Suppressor macrophage treated with lipopolysaccharide for 4 hours (primary cell): ENCODE results near the gene TBL1XR1.
A peak's percentile ranks its signal among the peaks of the same experiment; 100 is the strongest.
"Not testable (repeated sequence)": the region's sequence is repeated elsewhere in the genome, so short reads cannot be mapped to it uniquely, and the experiment has no call there.

ENCODE experiments used
- DNase-seq: peaks from one replicate; pipeline ENCODE4 v3.0.0-alpha.2; 2020

TBL1XR1 gene

DNA sequence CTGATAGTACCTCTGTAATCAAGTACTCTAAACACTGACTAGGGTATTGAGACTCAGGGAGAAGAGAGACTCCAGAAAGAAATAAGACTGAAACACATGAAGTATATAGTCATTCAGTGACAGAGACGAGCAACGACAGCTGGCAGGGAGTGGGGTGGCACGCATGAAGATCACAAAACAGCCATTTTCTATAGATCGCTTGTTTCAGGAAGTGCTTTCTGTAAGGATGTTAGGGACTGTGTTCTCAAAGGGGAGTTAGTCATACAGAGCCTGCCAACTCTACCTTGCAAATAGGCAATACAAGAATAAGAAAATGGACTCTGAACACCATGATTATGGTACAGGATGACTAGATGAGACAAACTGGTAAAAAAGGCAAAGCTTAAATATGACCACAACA lies 139.5 kb downstream of the TBL1XR1 start:
- DNase-seq: no peak

DNA sequence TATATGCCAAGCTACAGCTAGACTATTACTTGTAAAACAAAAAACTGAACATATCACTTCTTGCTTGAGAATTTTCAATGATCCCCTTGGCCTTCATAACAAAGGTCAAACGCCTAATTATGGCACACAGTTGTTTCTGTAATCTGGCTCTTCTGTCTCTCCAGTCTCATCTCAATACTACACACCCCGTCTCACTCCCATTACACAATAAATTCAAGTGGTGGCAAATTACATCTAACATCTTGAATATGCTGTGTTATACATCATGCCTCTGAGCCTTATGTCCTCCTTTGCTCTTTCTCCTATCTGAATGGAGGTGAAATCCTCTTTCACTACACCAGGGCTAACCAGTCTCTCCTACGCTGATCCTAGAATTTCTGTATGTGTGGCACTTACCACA lies 140.4 kb downstream of the TBL1XR1 start:
- DNase-seq: no peak

DNA sequence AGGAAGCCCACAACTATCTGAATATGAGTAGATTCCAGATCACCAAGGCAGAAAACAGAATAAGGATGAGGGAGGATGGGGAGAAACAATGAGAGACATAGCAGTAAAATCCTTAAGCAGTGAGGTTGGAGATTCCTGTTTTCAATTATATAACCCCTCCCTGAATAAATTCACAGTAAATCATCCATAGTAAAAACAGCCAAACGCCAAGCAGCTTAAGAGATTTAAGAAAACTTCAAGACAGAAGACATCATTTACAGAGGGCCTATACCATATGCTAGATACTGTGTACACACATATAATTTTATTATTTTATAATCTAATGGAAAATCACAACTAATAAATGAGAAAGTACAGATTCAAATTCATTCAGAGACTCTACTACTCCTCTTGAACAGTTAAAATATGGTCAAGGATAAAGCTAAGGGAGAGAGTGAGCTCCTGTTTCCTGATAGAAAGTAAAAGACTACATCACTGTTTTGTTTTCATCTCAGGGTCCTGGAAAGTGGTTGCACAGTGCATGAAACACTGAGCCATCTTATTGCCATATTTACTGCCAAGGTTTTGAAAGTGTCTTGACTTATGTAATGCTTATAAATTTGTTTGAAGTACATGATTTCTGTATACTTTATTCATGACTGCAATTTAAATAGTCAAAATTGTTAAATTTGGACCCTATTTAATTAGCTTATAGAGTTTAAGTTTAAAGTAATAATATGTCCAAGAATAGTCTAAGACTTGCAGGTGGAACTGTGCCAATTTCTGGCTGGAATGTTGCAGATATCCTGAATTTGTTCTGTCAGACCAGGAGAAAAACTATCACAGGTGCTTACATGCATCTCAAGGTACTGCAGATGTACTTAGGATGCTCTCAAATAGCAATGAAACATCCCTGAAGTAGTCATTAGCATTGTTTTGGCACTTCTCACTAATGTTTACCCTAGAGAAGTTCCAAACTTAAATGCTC lies 141.4 kb downstream of the TBL1XR1 start:
- peak; percentile 16 for DNase-seq

DNA sequence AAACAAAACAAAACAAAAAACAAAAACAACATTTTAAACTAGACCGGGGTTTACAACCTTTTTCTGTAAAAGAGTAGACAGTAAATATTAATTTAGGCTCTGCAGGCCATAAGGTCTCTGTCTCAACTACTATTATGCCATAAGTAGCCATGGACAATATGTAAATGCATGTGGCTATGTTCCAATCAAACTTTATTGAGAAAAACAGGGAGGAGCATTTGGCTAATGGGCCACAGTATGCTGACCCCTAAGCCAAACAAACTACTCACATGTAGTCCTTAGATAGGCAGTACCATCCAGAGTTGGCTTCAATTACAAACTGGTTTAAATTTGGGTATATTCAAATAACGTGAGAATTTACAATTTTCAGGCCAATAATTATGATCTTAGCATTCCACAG lies 144.2 kb downstream of the TBL1XR1 start:
- no peak for DNase-seq

DNA sequence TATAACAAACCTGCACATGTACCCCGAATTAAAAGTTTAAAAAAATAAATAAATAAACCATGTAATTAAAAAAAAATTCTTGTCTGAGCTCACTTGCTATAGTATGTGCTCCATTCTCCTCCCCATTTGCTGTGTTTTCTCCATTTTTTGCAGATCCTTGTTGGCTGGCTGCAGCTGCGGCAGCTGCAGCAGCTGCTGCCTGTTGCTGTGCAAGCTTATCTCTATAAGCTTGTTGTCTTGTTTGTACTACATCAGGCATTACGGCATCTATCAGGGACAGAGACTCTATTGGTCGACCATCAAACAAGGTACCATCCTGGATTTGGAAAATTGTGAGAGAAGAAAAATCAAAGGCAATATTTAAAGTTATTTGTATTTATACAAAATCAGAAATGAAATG lies 145.9 kb downstream of the TBL1XR1 start:
- no peak for DNase-seq

DNA sequence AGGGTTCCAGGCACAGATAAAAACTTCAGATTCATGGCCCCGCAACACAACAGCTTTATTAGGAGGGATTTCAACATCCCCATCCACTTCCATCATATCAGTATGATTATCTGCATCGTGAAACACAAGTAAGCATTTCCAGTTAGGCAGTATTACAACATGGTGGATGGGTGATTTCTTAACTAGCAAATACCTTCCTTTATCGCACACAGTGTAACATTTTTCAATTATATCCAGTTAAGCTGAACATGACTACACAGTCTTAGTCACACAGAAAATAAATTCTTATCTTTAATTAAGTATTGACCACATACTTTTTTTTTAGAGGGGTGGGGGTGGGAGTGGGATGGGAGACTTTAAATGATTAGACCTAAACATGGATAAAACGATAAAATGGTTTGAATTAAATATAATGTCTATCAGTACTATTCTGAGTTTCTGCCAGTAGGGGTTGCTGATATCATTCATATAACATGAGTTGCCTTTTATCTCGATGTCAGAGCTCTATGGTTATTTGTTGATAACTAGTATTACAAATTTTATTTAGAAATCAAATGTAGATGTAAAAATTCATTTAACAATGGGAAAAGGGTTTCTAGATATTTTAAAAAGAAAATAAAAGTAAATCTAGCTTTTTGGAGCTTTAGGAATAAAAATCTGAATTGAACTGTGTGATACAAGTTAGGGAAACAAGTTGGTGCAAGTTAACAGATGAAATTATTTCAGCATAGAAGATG lies 146.6 kb downstream of the TBL1XR1 start:
- peak; percentile 70 for DNase-seq

DNA sequence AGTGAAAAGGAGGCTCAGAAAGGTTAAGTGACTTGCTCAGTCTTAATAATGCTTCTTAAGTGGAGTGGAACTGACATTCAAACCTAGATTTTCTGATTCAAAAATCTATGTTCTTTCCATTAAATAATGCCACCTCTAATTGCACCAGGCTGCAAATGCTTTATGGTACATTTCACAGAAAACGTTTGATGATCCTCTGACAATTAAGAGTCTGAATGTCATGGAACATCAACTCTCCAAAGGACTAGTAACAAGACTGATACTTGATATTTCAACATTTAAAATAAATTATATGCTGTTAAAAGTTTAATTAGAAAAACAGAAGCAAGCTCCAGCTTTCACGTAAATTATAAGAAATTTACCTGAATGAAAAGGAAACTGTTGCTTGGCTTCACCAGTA lies 151.5 kb downstream of the TBL1XR1 start:
- DNase-seq: no peak

DNA sequence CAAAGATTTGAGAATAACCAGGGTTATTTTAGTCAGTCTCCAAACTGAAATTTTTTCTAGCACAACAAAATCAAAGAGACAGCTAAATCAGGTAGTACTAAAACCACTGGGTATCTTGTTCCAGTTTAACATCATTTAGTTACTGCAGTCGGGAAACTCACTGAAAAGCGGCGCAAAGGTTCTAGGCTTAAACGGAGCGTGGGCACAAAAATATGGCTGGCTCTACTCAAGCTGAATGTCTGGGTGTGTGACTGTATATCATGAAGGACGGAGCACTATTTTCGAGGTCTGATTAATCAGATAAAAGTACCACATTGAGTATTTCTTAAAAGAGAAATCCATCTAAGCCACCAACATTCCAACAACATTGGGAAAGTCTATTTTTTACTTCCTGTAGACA lies 152.1 kb downstream of the TBL1XR1 start:
- no peak for DNase-seq

DNA sequence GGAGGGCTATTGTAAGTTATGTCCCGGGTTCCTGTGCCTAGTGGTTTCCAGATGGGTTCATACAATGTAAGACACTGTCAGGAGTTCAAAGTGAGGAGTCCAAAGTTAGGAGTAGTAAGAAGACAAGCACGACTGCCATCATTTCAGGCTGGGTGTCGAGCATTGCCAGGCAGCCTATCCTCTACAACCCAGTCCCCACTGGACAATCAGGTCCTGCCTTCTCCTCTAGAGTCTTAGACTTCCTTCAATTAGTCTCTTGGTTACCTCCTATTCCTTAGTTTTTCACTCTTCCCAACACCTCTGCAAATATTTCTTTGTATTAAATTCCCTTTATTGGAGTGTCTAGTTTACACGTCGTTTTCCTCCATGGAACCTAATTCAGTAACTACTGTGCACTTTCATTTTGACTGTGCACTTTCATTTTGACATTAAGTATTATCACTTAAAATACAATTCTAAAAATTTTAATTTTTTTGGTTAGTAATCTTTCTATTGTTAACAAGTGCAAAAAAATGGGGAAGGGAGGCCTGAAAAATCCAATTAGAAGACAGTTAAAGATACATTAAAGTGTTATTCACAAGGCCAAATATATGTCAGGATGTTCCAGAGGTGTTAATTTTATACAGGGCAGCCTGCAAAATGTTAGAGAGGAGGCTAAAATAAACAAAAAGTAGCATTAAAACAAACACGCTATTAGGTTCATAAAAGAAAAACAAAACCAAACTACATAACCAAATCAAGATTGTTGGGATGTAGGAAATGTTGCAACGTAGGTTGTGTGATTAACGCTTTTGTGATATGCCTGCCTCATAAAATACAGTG lies 155.3 kb downstream of the TBL1XR1 start:
- no peak for DNase-seq

DNA sequence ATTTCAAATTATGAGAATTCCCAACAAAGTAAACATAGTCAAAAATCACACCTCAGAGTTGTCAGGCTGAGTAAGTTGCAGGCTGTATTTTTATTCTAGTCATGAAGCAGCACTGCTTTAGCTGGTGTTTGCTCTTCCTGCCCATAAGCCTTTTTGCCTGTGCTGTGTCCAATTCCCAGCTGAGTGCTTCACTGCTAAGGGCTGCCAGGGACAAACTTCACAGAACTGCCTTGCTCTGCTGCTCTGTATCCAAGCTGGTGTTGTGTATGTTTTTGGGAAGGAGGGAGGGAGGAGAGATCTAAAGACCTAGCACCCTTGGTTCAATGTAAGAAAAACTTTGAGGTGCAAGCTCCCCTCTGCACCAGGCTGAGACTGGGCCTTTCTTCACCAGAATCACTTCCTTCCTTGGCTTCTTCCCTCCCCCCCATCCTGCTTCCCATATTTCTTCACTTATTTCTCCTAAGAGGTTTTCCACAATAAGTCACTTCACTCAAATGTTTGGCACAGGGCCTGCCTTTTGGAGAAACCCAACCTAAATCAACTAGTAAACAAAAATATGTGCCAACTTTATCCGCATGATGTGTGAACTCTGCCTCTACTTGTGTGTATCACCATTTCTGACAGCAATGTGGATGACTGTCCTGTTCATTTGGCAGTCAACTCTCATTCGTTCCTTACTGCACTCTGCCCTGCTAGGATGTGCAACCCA lies 156.1 kb downstream of the TBL1XR1 start:
- no peak for DNase-seq

DNA sequence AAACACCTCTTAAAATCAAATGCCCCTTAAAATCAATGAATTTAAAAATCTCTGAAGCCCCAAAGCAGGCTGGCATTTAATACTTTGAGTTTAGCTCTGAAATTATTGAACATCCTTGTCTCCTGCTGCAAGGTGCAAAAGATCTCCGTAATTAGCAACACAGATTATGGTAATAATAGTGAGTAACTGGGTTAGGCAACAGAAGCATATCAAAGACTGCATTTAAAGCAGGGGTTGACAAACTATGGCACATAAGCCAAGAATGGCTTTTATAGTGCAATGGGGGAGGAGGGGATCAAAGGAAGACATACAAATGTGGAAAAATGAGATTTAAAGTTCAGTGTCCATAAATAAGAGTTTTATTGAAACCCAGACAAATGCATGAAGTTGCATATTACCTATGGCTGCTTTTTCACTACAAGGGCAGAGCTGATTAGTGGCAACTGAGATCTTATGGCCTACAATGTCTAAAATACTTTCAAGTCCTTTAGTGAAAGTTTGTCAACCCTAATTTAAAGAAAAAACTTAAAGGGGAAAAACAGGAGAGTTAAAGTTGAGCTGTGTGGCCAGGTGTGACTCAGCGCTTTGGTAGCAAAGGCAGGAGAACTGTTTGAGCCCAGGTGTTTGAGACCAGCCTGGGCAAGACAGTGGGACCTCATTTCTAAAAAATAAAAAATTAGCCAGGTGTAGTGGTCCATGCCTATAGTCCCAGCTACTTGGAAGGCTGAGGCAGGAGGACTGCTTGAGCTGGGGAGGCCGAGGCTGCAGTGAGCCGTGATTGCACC lies 157.6 kb downstream of the TBL1XR1 start:
- no peak for DNase-seq

DNA sequence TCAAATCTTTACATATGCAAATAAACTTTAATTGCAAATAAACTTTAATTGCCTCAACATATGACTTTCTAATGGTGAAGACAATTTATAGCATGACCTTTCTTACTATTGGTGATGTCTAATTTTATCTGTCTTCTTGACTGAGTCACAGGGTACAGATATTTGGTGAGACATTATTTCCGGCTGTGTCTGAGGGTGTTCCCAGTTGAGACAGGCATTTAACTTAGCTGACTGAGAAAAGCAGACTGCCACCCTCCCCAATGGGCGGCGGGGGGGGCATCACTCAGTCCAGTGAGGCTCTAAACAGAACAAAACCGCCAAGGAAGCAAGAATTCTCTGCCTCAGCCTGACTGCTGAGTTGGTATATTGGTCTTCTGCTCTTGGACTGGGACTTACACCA lies 160.0 kb downstream of the TBL1XR1 start:
- DNase-seq: no peak

DNA sequence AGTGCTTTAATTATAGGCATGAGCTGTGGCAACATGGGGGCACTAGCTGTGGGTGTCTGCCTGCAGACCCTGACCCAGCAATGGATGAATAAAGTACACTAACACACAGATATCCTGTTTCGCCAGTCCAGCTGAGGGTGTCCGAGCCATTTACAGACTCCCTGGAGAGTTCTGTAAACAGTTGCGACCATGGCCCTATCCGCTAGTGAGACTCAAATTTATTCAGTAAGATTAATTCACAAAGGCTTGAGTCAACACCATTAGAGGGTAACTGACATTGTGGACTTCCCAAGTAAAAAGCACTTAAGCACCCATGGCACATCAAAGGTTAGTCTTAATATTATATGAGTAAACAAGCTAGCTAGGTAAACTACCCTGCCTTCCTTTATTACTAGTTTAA lies 161.6 kb downstream of the TBL1XR1 start:
- DNase-seq: no peak

DNA sequence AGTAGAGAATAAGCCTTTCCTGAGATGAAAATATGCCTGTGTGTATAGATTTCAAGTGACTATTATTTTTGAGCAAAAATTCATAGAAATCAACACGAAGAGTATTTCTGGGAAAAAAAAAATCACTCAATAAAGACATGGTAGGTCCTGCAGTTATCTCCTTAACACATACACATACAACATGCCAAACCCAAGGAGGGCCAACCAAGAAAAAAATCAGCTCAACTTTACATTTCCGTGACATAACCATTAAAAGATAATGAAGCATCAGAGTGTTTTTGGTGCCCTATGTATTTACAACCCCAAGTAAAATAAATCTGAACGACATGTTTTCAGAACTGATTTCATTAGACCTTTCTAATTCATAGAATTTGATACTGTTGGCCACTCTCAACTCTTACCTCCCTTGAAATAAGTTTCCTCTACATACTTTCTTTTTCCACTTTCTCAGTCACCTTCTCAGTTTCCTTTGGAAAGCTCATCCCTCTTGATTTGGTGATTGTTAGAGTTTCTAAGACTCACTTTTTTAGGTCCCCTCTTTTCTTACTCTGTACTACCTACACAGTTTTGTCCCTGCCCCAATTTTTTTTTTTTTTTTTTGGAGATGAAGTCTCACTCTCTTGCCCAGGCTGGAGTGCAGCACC lies 162.3 kb downstream of the TBL1XR1 start:
- DNase-seq: no peak

DNA sequence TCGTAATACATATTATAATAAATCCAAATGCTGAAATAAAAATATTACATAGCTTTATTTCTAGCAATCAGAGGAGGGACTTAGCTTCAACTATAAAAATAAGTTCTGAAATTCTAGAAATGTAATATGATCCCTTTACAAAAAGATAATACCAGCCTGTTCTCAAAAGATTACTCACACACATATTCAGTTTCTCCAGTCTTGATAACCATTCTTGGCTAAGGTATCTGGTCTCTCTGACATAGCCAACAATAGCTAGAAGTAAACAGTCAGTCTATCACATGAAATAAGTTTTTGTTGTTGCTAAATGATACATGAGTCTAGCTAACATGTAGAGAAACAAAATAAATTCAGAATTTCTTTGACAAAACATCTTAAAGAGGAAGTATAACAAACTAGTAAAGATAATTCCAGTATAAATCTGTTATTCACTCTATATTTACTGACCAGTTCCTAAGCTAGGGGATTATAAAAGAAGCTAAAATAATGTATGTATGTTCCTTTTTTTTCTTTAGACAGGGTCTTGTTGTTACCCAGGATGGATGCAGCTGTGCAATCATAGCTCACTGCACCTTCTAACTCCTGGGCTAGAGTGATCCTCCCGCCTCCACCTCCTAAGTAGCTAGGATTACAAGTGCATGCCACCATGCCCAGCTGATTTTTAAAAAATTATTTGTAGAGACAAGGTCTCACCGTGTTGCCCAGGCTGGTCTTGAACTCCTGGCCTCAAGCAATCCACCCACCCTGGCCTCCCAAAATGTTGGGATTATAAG lies 170.6 kb downstream of the TBL1XR1 start:
- no peak for DNase-seq

DNA sequence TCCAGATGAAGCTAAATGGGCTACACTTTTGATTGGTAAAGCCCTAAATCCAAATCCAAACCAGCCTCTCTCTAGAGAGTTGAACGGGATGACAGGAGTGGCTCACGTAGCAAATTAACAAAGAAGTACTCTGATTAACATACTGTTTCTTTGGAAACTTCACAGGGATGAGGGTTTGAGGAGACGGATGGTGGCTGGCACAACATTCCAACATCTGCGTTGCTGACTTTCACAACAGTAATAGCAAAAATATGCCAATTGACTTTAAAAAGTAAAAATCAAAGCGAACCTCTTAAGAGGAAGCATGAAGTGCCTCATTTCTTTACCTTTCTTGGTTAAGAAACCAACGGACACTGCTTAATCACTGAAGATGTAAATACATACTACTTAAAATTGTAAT lies 181.4 kb downstream of the TBL1XR1 start:
- no peak for DNase-seq

DNA sequence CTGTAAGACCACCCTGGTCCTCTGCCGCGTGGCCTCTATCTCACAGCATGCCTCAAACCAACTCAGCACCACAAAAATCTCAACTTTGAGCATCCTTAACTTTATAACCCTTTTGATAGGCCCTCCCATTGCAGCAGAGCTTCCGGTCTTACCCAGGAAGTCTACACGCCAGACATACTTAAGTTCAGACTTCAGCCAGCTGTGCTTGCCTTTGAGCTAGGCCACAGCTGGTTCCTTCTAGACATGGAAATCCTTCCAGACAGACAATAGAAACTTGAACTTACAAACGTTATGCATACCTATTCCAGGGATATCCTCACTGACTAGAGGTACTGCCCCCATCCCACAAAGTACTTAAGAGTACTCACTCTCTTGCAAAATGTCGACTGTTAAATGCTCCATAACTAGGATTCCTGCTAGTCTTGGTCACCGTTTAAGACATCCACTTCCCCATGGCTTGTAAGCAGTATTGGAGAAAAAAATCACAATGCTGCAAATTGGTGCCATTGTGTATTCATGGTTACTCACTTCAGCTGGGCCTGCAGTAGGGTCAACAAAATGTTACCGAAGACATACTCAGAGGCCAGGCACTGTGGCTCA lies 183.5 kb downstream of the TBL1XR1 start:
- no peak for DNase-seq

DNA sequence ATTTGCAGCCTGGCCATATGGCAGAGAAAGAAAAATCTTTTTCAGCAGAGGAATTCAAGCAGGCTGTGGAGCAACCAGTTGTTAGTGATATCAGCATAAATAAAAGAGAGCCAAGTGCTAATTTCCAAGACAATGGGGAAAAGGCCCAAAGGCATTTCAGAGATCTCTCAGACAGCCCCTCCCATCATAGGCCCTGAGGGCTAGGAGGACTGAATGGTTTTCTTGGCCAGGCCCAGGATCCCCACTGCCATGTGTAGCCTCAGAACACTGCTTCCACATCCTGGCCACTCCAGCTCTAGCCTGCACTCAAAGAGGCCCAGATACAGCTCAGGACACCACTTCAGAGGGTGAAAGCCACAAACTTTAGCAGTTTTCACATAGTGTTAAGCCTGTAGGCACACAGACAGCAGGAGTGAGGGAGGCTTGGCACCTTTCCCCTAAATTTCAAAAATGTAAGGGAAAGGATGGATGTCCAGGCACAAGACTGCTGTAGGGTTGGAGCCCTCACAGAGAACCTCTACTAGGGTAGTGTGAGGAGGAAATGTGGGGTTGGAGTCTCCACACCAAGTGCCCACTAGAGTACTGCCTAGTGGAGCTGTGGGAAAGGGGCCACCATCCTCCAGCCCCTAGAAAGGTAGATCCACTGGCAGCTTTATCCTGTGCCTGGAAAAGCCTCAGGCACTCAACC lies 191.4 kb downstream of the TBL1XR1 start:
- DNase-seq: no peak

DNA sequence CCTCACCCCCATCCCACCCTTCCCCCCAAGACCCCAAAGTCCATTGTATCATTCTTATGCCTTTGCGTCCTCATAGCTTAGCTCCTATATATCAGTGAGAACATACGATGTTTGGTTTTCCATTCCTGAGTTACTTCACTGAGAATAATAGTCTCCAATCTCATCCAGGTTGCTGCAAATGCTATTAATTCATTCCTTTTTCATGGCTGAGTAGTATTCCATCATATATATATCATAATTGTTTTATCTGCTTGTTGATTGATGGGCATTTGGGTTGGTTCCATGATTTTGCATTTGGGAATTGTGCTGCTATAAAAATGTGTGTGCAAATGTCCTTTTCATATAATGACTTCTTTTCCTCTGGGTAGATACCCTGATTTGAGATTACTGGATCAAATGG lies 197.1 kb downstream of the TBL1XR1 start:
- not testable (repeated sequence) for DNase-seq
